Panc1 (cell line): ENCODE data around the gene TAGLN. TPM values are rescaled to one million over a fixed set of nuclear protein-coding genes. Genes with fewer than 3 reads are reported as not detected.
"Not testable (repeated sequence)": the region's sequence is repeated elsewhere in the genome, so short reads cannot be mapped to it uniquely, and the experiment has no call there.

Source experiments
- ATAC-seq: fragments of 200-7000 bp; cut with Tn5 transposase; 2 replicates; pipeline ENCODE4 v1.9.1; 2020; ENCODE audit warnings: mild to moderate bottlenecking, moderate library complexity
- BruUV-seq: library from RNA; stranded (reverse); fragments of 400-500 nt; replicated peaks from 2 replicates; lab custom pipeline; 2021; lab: Mats Ljungman, UMichigan
- CTCF ChIA-PET: fragments of 300-600 bp; sonication (Branson Sonifier 250); formaldehyde crosslinking; loops from one replicate; lab custom pipeline; 2022; ENCODE audit warnings: antibody characterized with exemption; lab: Charles Lee
- POLR2A ChIA-PET: fragments of 300-600 bp; sonication (Branson Sonifier 250); formaldehyde crosslinking; loops from one replicate; lab custom pipeline; 2022; ENCODE audit warnings: antibody characterized with exemption; lab: Charles Lee
- DNase-seq: peaks from one replicate; pipeline ENCODE4 v3.0.0-alpha.2; 2010; ENCODE audit warnings: low read depth, low spot score
- H3K27ac ChIP-seq: 2 replicates; pipeline ENCODE4 v1.5.1; 2011; ENCODE audit warnings: mild to moderate bottlenecking, low read length, inconsistent platforms
- H3K27me3 ChIP-seq: fragments of 200-500 bp; sonication (Bioruptor generic); 2 replicates; pipeline ENCODE4 v1.6.0; 2014; ENCODE audit warnings: low read length, inconsistent platforms; ENCODE audit not compliant: control insufficient read depth, insufficient read depth
- H3K36me3 ChIP-seq: fragments of 200-500 bp; sonication (Bioruptor generic); 2 replicates; pipeline ENCODE4 v1.5.1; 2014; ENCODE audit warnings: inconsistent platforms, mild to moderate bottlenecking, low read length, moderate library complexity; ENCODE audit not compliant: control insufficient read depth, insufficient read depth
- H3K4me1 ChIP-seq: 2 replicates; pipeline ENCODE4 v1.5.1; 2011; ENCODE audit warnings: inconsistent platforms, mild to moderate bottlenecking, low read length, moderate library complexity; ENCODE audit not compliant: control insufficient read depth, insufficient read depth
- H3K4me3 ChIP-seq, 2 experiments: 2 replicates each; pipeline ENCODE4 v1.5.1; 2011 to 2012; ENCODE audit warnings: low read depth in 2 of 2, low read length in 2 of 2, mild to moderate bottlenecking in 2 of 2, inconsistent platforms in 1 of 2, moderate library complexity in 1 of 2
- H3K9me3 ChIP-seq: fragments of 200-500 bp; sonication (Bioruptor generic); 2 replicates; pipeline ENCODE4 v1.5.1; 2014; ENCODE audit warnings: low read depth, mild to moderate bottlenecking, inconsistent platforms, low read length, moderate library complexity; ENCODE audit not compliant: control insufficient read depth, insufficient read depth
- CTCF ChIP-seq: fragments of 450-650 bp; IDR thresholded peaks from 2 replicates; pipeline ENCODE4 v1.5.1; 2017; ENCODE audit warnings: mild to moderate bottlenecking
- POLR2AphosphoS5 ChIP-seq: IDR thresholded peaks from 2 replicates; pipeline ENCODE4 v1.6.1; 2012; ENCODE audit warnings: mild to moderate bottlenecking, low read depth, low read length, moderate library complexity
- REST ChIP-seq, 2 experiments: IDR thresholded peaks; 2 replicates each; pipeline ENCODE4 v1.6.1; 2011 to 2012; ENCODE audit warnings: low read depth in 2 of 2, control low read depth in 1 of 2, low read length in 1 of 2, mild to moderate bottlenecking in 1 of 2, moderate library complexity in 1 of 2; ENCODE audit not compliant: insufficient read depth in 1 of 2
- SIN3A ChIP-seq: IDR thresholded peaks from 2 replicates; pipeline ENCODE4 v1.6.1; 2012; ENCODE audit warnings: low read depth, mild to moderate bottlenecking, low read length, moderate library complexity, borderline replicate concordance; ENCODE audit not compliant: insufficient read depth
- TCF7L2 ChIP-seq: IDR thresholded peaks from 2 replicates; pipeline ENCODE4 v1.6.1; 2011; ENCODE audit warnings: mild to moderate bottlenecking, low read depth, low read length, inconsistent platforms
- in situ Hi-C: cut with HindIII; loops from 2 replicates; pipeline ENCODE4 v1.10.0; 2016; ENCODE audit warnings: low sequenced_read_pairs, low pct_unique_long_range_greater_than_20kb
- intact Hi-C: fragments of 100-400 bp; cut with micrococcal nuclease; formaldehyde crosslinking; loops from one replicate; pipeline ENCODE4 v1.10.0; 2022; ENCODE audit not compliant: unreplicated experiment
- total RNA-seq: library from RNA; stranded (reverse); gene quantifications from one replicate; pipeline ENCODE4 v1.2.1, GENCODE V29; 2021; ENCODE audit not compliant: unreplicated experiment

The TAGLN gene
- total RNA-seq, 1 experiment from 2014 or later, result 6.4 TPM

GRCh38 chr11:117182551-117182935 is 16.6 kb upstream of the TAGLN start:
- Histone ChIP-seq H3K4me1 (peaks cover 18% of the 10 kb centered on the region), H3K27ac (no peak overlapping the region), H3K9me3 (no peaks in the 10 kb centered on the region), H3K36me3 (no peaks in the 10 kb centered on the region), H3K4me3 (no peak overlapping the region), H3K27me3 (no peaks in the 10 kb centered on the region)
- POLR2A ChIA-PET, result no interaction called here
- no TSS peak for BruUV-seq
- no peak for TF ChIP-seq POLR2AphosphoS5
- TF ChIP-seq TCF7L2, result no peak
- no peak for TF ChIP-seq REST (IDR thresholded peaks at IDR 0.05; ENCODE audit: insufficient read depth in 1 of 2, low read depth in 2 of 2, low read length in 1 of 2)
- TF ChIP-seq CTCF, result no peak
- TF ChIP-seq SIN3A, result no peak
- DNase-seq (no peak), ATAC-seq (no peak)
- in situ Hi-C loops (no loop called here), intact Hi-C loops (no loop called here)
- CTCF ChIA-PET, result no interaction called here

GRCh38 chr11:117183178-117183577 is 16.0 kb upstream of the TAGLN start:
- peaks cover 11% of the 10 kb centered on the region for H3K4me1 ChIP-seq
- H3K9me3 ChIP-seq, DNase-seq, H3K27ac ChIP-seq, H3K4me3 ChIP-seq, POLR2A ChIA-PET, intact Hi-C loops, ATAC-seq, BruUV-seq, H3K36me3 ChIP-seq, in situ Hi-C loops, H3K27me3 ChIP-seq: not testable (repeated sequence)
- CTCF ChIA-PET, result interaction anchor here (0.7 kb wide), 1 partner anchor 1868 kb away, joined by 5 read pairs; no protein-coding TSS in a partner anchor

GRCh38 chr11:117183724-117184349 is 15.3 kb upstream of the TAGLN start:
- Histone ChIP-seq H3K27ac (no peak overlapping the region), H3K4me1 (peaks cover 10% of the 10 kb centered on the region), H3K36me3 (no peaks in the 10 kb centered on the region), H3K4me3 (no peak overlapping the region), H3K9me3 (no peaks in the 10 kb centered on the region), H3K27me3 (no peaks in the 10 kb centered on the region)
- TF ChIP-seq REST (IDR thresholded peaks at IDR 0.05; ENCODE audit: insufficient read depth in 1 of 2, low read depth in 2 of 2, low read length in 1 of 2) (no peak), SIN3A (no peak), TCF7L2 (no peak), POLR2AphosphoS5 (no peak), CTCF (no peak)
- DNase-seq, result no peak
- no TSS peak for BruUV-seq
- POLR2A ChIA-PET, result no interaction called here
- intact Hi-C loops (no loop called here), in situ Hi-C loops (no loop called here)
- ATAC-seq, result no peak
- CTCF ChIA-PET, result interaction anchor here (0.7 kb wide), 1 partner anchor 1868 kb away, joined by 5 read pairs; no protein-coding TSS in a partner anchor
